ENCODE results near the gene ESYT2. TPM values are rescaled to one million over a fixed set of nuclear protein-coding genes. Genes with fewer than 3 reads are reported as not detected.
"Not testable (repeated sequence)": the region's sequence is repeated elsewhere in the genome, so short reads cannot be mapped to it uniquely, and the experiment has no call there.

The ESYT2 gene
- polyA plus RNA-seq, 4 donors = 10.0 to 37.9 (median 21.2) TPM

- Histone ChIP-seq H3K4me1 (ENCODE audit: control insufficient read depth in 3 of 3, insufficient read depth in 2 of 3, low read depth in 1 of 3, low read length in 2 of 3) (peaks cover 0 to 12% (median 8%) of the 10 kb centered on the region in 3 donors), H3K27ac (ENCODE audit: low read depth in 1 of 3, low read length in 2 of 3) (peak overlapping the region in 2 of 3 donors; percentile 55 to 81), H3K9me3 (ENCODE audit: control insufficient read depth in 2 of 2, insufficient read depth in 1 of 2, low read depth in 1 of 2, low read length in 1 of 2) (peaks cover 0 to 6% of the 10 kb centered on the region in 2 donors), H3K4me3 (ENCODE audit: low read depth in 1 of 3, low read length in 3 of 3) (no peak overlapping the region), H3K36me3 (ENCODE audit: control insufficient read depth in 3 of 3, insufficient read depth in 2 of 3, low read depth in 1 of 3, low read length in 3 of 3) (no peaks in the 10 kb centered on the region), H3K27me3 (ENCODE audit: control insufficient read depth in 3 of 3, insufficient read depth in 3 of 3, low read length in 3 of 3) (no peaks in the 10 kb centered on the region)
- FAIRE-seq = no peak
- 92 to 97% (median 93%) methylated on average over 5 of the region's 5 CpGs for WGBS, 3 donors
- no peak for DNase-seq
Observed at GRCh38 chr7:158849442-158849767, 20.1 kb upstream of the ESYT2 start.

- no peaks in the 10 kb centered on the region for H3K27me3 ChIP-seq (ENCODE audit: control insufficient read depth in 3 of 3, insufficient read depth in 3 of 3, low read length in 3 of 3)
- H3K9me3 ChIP-seq (ENCODE audit: control insufficient read depth in 2 of 2, insufficient read depth in 1 of 2, low read depth in 1 of 2, low read length in 1 of 2) = peaks cover 0 to 6% of the 10 kb centered on the region in 2 donors
- FAIRE-seq (no peak), DNase-seq (no peak)
- peak overlapping the region in 2 of 3 donors; percentile 24 to 70 for H3K27ac ChIP-seq (ENCODE audit: low read depth in 1 of 3, low read length in 2 of 3)
- 53 to 87% (median 77%) methylated on average over 1 of the region's 1 CpG for WGBS, 3 donors
- H3K36me3 ChIP-seq (ENCODE audit: control insufficient read depth in 3 of 3, insufficient read depth in 2 of 3, low read depth in 1 of 3, low read length in 3 of 3) = no peaks in the 10 kb centered on the region
- no peak overlapping the region for H3K4me3 ChIP-seq (ENCODE audit: low read depth in 1 of 3, low read length in 3 of 3)
- peaks cover 0 to 12% (median 8%) of the 10 kb centered on the region in 3 donors for H3K4me1 ChIP-seq (ENCODE audit: control insufficient read depth in 3 of 3, insufficient read depth in 2 of 3, low read depth in 1 of 3, low read length in 2 of 3)
Observed at GRCh38 chr7:158847451-158847866, 18.1 kb upstream of the ESYT2 start.

GRCh38 chr7:158846304-158846703, 17.0 kb upstream of the ESYT2 start:
- Histone ChIP-seq H3K27me3 (ENCODE audit: control insufficient read depth in 3 of 3, insufficient read depth in 3 of 3, low read length in 3 of 3) (no peaks in the 10 kb centered on the region), H3K4me3 (ENCODE audit: low read depth in 1 of 3, low read length in 3 of 3) (no peak overlapping the region), H3K36me3 (ENCODE audit: control insufficient read depth in 3 of 3, insufficient read depth in 2 of 3, low read depth in 1 of 3, low read length in 3 of 3) (no peaks in the 10 kb centered on the region), H3K4me1 (ENCODE audit: control insufficient read depth in 3 of 3, insufficient read depth in 2 of 3, low read depth in 1 of 3, low read length in 2 of 3) (peaks cover 0 to 12% (median 8%) of the 10 kb centered on the region in 3 donors), H3K9me3 (ENCODE audit: control insufficient read depth in 2 of 2, insufficient read depth in 1 of 2, low read depth in 1 of 2, low read length in 1 of 2) (peaks cover 0 to 6% of the 10 kb centered on the region in 2 donors), H3K27ac (ENCODE audit: low read depth in 1 of 3, low read length in 2 of 3) (no peak overlapping the region)
- FAIRE-seq = no peak
- no peak for DNase-seq

- H3K4me3 ChIP-seq (ENCODE audit: low read depth in 1 of 3, low read length in 3 of 3) = no peak overlapping the region
- 58 to 75% (median 67%) methylated on average over 4 of the region's 4 CpGs for WGBS, 3 donors
- no peaks in the 10 kb centered on the region for H3K4me1 ChIP-seq (ENCODE audit: control insufficient read depth in 3 of 3, insufficient read depth in 2 of 3, low read depth in 1 of 3, low read length in 2 of 3)
- no peaks in the 10 kb centered on the region for H3K36me3 ChIP-seq (ENCODE audit: control insufficient read depth in 3 of 3, insufficient read depth in 2 of 3, low read depth in 1 of 3, low read length in 3 of 3)
- DNase-seq = no peak
- no peaks in the 10 kb centered on the region for H3K27me3 ChIP-seq (ENCODE audit: control insufficient read depth in 3 of 3, insufficient read depth in 3 of 3, low read length in 3 of 3)
- FAIRE-seq = no peak
- H3K9me3 ChIP-seq (ENCODE audit: control insufficient read depth in 2 of 2, insufficient read depth in 1 of 2, low read depth in 1 of 2, low read length in 1 of 2) = no peaks in the 10 kb centered on the region
- no peak overlapping the region for H3K27ac ChIP-seq (ENCODE audit: low read depth in 1 of 3, low read length in 2 of 3)
Observed at GRCh38 chr7:158843771-158844170, 14.5 kb upstream of the ESYT2 start.

- Histone ChIP-seq H3K27ac (ENCODE audit: low read depth in 1 of 3, low read length in 2 of 3) (no peak overlapping the region), H3K9me3 (ENCODE audit: control insufficient read depth in 2 of 2, insufficient read depth in 1 of 2, low read depth in 1 of 2, low read length in 1 of 2) (no peaks in the 10 kb centered on the region), H3K4me1 (ENCODE audit: control insufficient read depth in 3 of 3, insufficient read depth in 2 of 3, low read depth in 1 of 3, low read length in 2 of 3) (no peaks in the 10 kb centered on the region), H3K4me3 (ENCODE audit: low read depth in 1 of 3, low read length in 3 of 3) (no peak overlapping the region), H3K27me3 (ENCODE audit: control insufficient read depth in 3 of 3, insufficient read depth in 3 of 3, low read length in 3 of 3) (no peaks in the 10 kb centered on the region), H3K36me3 (ENCODE audit: control insufficient read depth in 3 of 3, insufficient read depth in 2 of 3, low read depth in 1 of 3, low read length in 3 of 3) (no peaks in the 10 kb centered on the region)
- FAIRE-seq = no peak
- WGBS, 3 donors = 62 to 78% (median 76%) methylated on average over 4 of the region's 4 CpGs
- no peak for DNase-seq
Observed at GRCh38 chr7:158842486-158842885, 13.2 kb upstream of the ESYT2 start.

- DNase-seq = no peak
- Histone ChIP-seq H3K36me3 (ENCODE audit: control insufficient read depth in 3 of 3, insufficient read depth in 2 of 3, low read depth in 1 of 3, low read length in 3 of 3) (no peaks in the 10 kb centered on the region), H3K9me3 (ENCODE audit: control insufficient read depth in 2 of 2, insufficient read depth in 1 of 2, low read depth in 1 of 2, low read length in 1 of 2) (peaks cover 0 to 2% of the 10 kb centered on the region in 2 donors), H3K27me3 (ENCODE audit: control insufficient read depth in 3 of 3, insufficient read depth in 3 of 3, low read length in 3 of 3) (no peaks in the 10 kb centered on the region), H3K4me1 (ENCODE audit: control insufficient read depth in 3 of 3, insufficient read depth in 2 of 3, low read depth in 1 of 3, low read length in 2 of 3) (no peaks in the 10 kb centered on the region), H3K27ac (ENCODE audit: low read depth in 1 of 3, low read length in 2 of 3) (no peak overlapping the region), H3K4me3 (ENCODE audit: low read depth in 1 of 3, low read length in 3 of 3) (no peak overlapping the region)
- WGBS, 3 donors = 40 to 58% (median 56%) methylated on average over 8 of the region's 8 CpGs
- no peak for FAIRE-seq
Observed at GRCh38 chr7:158840604-158841003, 11.3 kb upstream of the ESYT2 start.

GRCh38 chr7:158839177-158839576, 9.9 kb upstream of the ESYT2 start:
- H3K27ac ChIP-seq (ENCODE audit: low read depth in 1 of 3, low read length in 2 of 3); H3K9me3 ChIP-seq (ENCODE audit: control insufficient read depth in 2 of 2, insufficient read depth in 1 of 2, low read depth in 1 of 2, low read length in 1 of 2); H3K4me3 ChIP-seq (ENCODE audit: low read depth in 1 of 3, low read length in 3 of 3); DNase-seq; H3K4me1 ChIP-seq (ENCODE audit: control insufficient read depth in 3 of 3, insufficient read depth in 2 of 3, low read depth in 1 of 3, low read length in 2 of 3); H3K27me3 ChIP-seq (ENCODE audit: control insufficient read depth in 3 of 3, insufficient read depth in 3 of 3, low read length in 3 of 3); FAIRE-seq; H3K36me3 ChIP-seq (ENCODE audit: control insufficient read depth in 3 of 3, insufficient read depth in 2 of 3, low read depth in 1 of 3, low read length in 3 of 3): not testable (repeated sequence)
- WGBS, 3 donors = 83 to 98% (median 93%) methylated on average over 7 to 8 of the region's 8 CpGs

GRCh38 chr7:158837790-158838637, 8.7 kb upstream of the ESYT2 start:
- Histone ChIP-seq H3K27ac (ENCODE audit: low read depth in 1 of 3, low read length in 2 of 3) (no peak overlapping the region), H3K27me3 (ENCODE audit: control insufficient read depth in 3 of 3, insufficient read depth in 3 of 3, low read length in 3 of 3) (no peaks in the 10 kb centered on the region), H3K9me3 (ENCODE audit: control insufficient read depth in 2 of 2, insufficient read depth in 1 of 2, low read depth in 1 of 2, low read length in 1 of 2) (peaks cover 0 to 2% of the 10 kb centered on the region in 2 donors), H3K4me1 (ENCODE audit: control insufficient read depth in 3 of 3, insufficient read depth in 2 of 3, low read depth in 1 of 3, low read length in 2 of 3) (no peaks in the 10 kb centered on the region), H3K4me3 (ENCODE audit: low read depth in 1 of 3, low read length in 3 of 3) (no peak overlapping the region), H3K36me3 (ENCODE audit: control insufficient read depth in 3 of 3, insufficient read depth in 2 of 3, low read depth in 1 of 3, low read length in 3 of 3) (no peaks in the 10 kb centered on the region)
- no peak for DNase-seq
- 86 to 92% (median 91%) methylated on average over 8 of the region's 8 CpGs for WGBS, 3 donors
- FAIRE-seq = no peak

- Histone ChIP-seq H3K27ac (ENCODE audit: low read depth in 1 of 3, low read length in 2 of 3) (no peak overlapping the region), H3K9me3 (ENCODE audit: control insufficient read depth in 2 of 2, insufficient read depth in 1 of 2, low read depth in 1 of 2, low read length in 1 of 2) (peaks cover 0 to 2% of the 10 kb centered on the region in 2 donors), H3K27me3 (ENCODE audit: control insufficient read depth in 3 of 3, insufficient read depth in 3 of 3, low read length in 3 of 3) (no peaks in the 10 kb centered on the region), H3K36me3 (ENCODE audit: control insufficient read depth in 3 of 3, insufficient read depth in 2 of 3, low read depth in 1 of 3, low read length in 3 of 3) (no peaks in the 10 kb centered on the region), H3K4me1 (ENCODE audit: control insufficient read depth in 3 of 3, insufficient read depth in 2 of 3, low read depth in 1 of 3, low read length in 2 of 3) (no peaks in the 10 kb centered on the region), H3K4me3 (ENCODE audit: low read depth in 1 of 3, low read length in 3 of 3) (no peak overlapping the region)
- DNase-seq = no peak
- 82 to 91% (median 87%) methylated on average over 8 of the region's 8 CpGs for WGBS, 3 donors
- FAIRE-seq = no peak
Observed at GRCh38 chr7:158836692-158837091, 7.4 kb upstream of the ESYT2 start.

All from small intestine (tissue), 7 donors.